ENCODE measurements around the gene ASTN2. TPM values are rescaled to one million over a fixed set of nuclear protein-coding genes. Genes with fewer than 3 reads are reported as not detected.

Gene ASTN2
- polyA plus RNA-seq, 1 donor: 4.2 TPM

- DNase-seq: no peak
These were observed 966.9 kb downstream of the ASTN2 start for GRCh38 chr9:116447934-116448333.

GRCh38 chr9:116442528-116442927 lies 972.3 kb downstream of the ASTN2 start:
- DNase-seq: no peak

- no peak for DNase-seq
These were observed 977.2 kb downstream of the ASTN2 start for GRCh38 chr9:116437411-116438370.

GRCh38 chr9:116436121-116436520 lies 978.7 kb downstream of the ASTN2 start:
- DNase-seq: no peak

GRCh38 chr9:116435706-116436105 lies 979.2 kb downstream of the ASTN2 start:
- DNase-seq: no peak

- no peak for DNase-seq
These were observed 980.5 kb downstream of the ASTN2 start for GRCh38 chr9:116434314-116434713.

GRCh38 chr9:116432051-116432450 lies 982.8 kb downstream of the ASTN2 start:
- no peak for DNase-seq

- no peak for DNase-seq
These were observed 984.0 kb downstream of the ASTN2 start for GRCh38 chr9:116430849-116431248.

- DNase-seq: no peak
These were observed 989.6 kb downstream of the ASTN2 start for GRCh38 chr9:116425244-116425643.

- no peak for DNase-seq
These were observed 991.7 kb downstream of the ASTN2 start for GRCh38 chr9:116423149-116423548.

GRCh38 chr9:116422119-116422979 lies 992.5 kb downstream of the ASTN2 start:
- DNase-seq: no peak

GRCh38 chr9:116420993-116421538 lies 993.8 kb downstream of the ASTN2 start:
- no peak for DNase-seq

- DNase-seq: no peak
These were observed 995.7 kb downstream of the ASTN2 start for GRCh38 chr9:116419181-116419580.

- DNase-seq: no peak
These were observed 997.4 kb downstream of the ASTN2 start for GRCh38 chr9:116417464-116417863.

GRCh38 chr9:116416421-116416820 lies 998.4 kb downstream of the ASTN2 start:
- DNase-seq: no peak

- no peak for DNase-seq
These were observed 1000.5 kb downstream of the ASTN2 start for GRCh38 chr9:116414374-116414773.

GRCh38 chr9:116411506-116411905 lies 1003.4 kb downstream of the ASTN2 start:
- DNase-seq: no peak

GRCh38 chr9:116409638-116410037 lies 1005.2 kb downstream of the ASTN2 start:
- DNase-seq: no peak

GRCh38 chr9:116409129-116409528 lies 1005.7 kb downstream of the ASTN2 start:
- DNase-seq: no peak

- no peak for DNase-seq
These were observed 1008.4 kb downstream of the ASTN2 start for GRCh38 chr9:116406469-116406868.

- no peak for DNase-seq
These were observed 1009.5 kb downstream of the ASTN2 start for GRCh38 chr9:116405321-116405720.

GRCh38 chr9:116404228-116404627 lies 1010.6 kb downstream of the ASTN2 start:
- no peak for DNase-seq

- DNase-seq: no peak
These were observed 1011.7 kb downstream of the ASTN2 start for GRCh38 chr9:116403171-116403570.
